ENCODE results near the gene AHI1.

Gene AHI1

GRCh38 chr6:135323979-135324378 is 173.6 kb downstream of the AHI1 start:
- no peak for DNase-seq

GRCh38 chr6:135323202-135323668 is 174.3 kb downstream of the AHI1 start:
- no peak for DNase-seq

- no peak for DNase-seq
Observed at GRCh38 chr6:135322427-135323201, 174.9 kb downstream of the AHI1 start.

- no peak for DNase-seq
Observed at GRCh38 chr6:135320721-135321621, 176.6 kb downstream of the AHI1 start.

DNA sequence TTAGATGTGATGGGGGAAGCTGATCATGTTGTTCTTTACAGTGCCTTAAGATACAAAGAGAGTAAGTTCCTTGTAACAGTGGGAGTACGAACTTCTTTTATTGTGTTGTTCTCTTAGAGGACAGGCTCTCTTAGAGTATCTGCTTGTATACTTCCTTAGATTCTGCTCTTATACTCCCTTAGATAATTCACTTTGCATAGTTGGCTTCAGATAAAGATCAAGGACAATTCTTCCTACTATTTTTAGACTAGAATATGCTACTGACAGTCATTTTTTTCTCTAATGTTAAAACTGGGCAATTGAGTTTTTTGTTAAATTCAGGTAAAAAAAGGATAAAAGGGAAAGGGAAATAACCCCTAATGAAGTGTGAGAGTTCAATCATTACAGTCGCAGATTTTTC is 177.7 kb downstream of the AHI1 start:
- DNase-seq, result no peak

GRCh38 chr6:135318738-135319469 is 178.6 kb downstream of the AHI1 start:
- DNase-seq, result no peak

- no peak for DNase-seq
Observed at GRCh38 chr6:135314543-135314942, 183.0 kb downstream of the AHI1 start.

- no peak for DNase-seq
Observed at GRCh38 chr6:135311446-135312200, 185.9 kb downstream of the AHI1 start.

- no peak for DNase-seq
Observed at GRCh38 chr6:135310291-135310690, 187.2 kb downstream of the AHI1 start.

- no peak for DNase-seq
Observed at GRCh38 chr6:135306740-135307420, 190.7 kb downstream of the AHI1 start.

GRCh38 chr6:135306166-135306565 is 191.4 kb downstream of the AHI1 start:
- no peak for DNase-seq

- no peak for DNase-seq
Observed at GRCh38 chr6:135305684-135306083, 191.9 kb downstream of the AHI1 start.

DNA sequence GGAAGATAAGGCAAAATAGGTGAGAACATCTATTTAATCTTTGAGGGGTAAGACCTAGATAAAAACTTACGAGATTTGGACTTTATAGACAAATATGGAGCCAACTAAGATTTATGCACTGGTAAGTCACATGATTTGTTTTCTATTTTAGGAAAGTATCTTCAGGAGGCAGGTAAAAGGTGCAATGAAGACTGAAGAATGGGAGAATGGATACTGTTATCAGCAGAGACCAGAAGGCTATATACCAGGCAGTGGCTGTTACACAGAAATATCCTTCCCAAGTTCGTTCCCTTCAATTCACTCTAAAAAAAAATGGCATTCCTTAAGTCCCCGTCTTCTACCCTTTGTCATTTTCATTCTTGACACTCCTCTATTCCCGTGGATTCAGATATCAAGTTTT is 192.7 kb downstream of the AHI1 start:
- DNase-seq, result no peak

GRCh38 chr6:135301304-135301703 is 196.2 kb downstream of the AHI1 start:
- DNase-seq, result no peak

- DNase-seq, result no peak
Observed at GRCh38 chr6:135300576-135300975, 197.0 kb downstream of the AHI1 start.

- no peak for DNase-seq
Observed at GRCh38 chr6:135299256-135299655, 198.3 kb downstream of the AHI1 start.

DNA sequence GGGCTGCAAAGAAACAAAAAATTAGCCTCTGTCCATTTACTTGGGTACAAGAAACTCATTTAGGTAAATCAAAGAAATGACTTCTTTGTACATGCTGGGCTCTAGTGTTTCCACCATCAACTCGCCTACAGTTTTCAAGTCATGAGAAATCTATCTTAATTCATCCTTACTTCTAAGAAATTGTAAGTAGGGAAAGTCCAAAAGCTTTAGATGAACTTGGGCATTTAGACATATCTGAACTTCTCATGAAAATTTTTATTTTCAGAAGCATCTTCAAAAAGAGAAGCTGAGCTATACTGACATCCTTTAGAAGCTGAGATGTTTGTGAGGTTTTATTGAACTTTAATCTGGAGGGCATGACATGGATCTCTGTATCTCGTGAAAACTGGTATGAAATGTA is 199.1 kb downstream of the AHI1 start:
- DNase-seq, result no peak

DNA sequence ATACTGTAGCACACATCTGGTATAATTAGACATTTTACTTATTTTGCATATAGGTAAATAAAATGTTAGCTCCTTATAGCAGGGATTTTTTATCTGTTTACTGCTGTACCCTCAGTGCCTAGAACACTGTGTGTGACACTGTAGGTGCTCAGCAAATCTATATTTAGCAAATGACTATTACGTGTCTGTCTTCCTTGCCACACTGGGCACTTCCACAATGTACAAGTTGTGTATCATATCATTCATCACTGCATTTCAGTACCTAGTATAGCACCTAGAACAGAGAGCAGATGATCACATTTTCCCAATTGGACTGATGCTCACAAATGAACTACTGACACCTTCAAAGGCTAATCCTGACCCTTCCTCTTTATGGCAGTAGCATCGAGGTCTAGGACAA is 200.8 kb downstream of the AHI1 start:
- DNase-seq, result no peak

DNA sequence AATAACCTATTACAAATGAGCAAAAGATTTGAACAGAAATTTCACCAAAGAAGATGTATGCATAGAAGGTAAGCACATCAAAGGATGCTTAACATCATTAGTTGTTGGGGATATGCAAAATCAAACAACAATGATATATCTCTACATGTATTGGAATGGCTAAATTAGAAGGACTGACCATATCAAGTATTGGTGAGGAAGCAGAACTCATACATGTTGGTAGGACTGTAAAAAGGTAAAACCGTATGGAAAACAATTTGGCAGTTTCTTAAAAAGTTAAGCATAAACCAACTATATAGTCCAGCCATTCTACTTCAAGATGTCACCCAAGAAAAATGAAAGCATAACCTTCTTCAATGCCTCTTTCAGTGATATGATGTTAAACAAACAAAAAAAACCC is 202.5 kb downstream of the AHI1 start:
- DNase-seq, result no peak

DNA sequence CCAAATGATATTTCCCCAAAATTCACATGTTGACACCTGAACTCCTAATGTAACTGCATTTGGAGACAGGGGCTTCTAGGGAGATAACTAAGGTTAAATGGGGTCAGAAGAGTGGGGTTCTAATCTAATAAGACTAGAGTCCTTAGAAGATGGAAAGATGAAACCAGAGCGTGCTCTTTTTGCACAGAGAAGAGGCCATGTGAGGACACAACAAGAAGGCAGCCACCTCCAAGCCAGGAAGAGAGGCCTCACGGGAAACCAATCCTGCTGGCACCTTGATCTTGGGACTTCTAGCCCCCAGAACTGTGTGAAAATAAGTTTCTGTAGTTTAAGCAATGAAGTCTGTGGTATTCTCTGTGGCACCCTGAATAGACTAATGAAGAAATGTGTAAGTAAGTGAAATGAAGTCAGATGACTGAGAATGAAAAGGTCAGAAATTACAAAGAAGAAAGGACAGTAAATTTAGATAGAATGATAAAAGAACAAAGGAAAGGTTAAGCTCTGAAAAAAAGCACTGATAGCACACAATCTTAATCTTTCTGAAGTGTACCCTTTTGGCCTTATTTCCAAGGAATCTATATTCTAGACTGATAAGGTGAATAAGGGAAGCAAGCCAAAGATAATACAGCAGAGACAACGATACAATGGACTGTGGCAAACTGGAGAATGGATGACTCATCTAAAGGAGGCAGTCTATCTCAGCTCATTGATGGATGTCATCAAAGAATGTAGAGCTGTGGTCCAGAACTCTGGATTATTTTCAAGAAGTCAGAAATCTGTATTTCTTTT is 206.1 kb downstream of the AHI1 start:
- DNase-seq, result no peak

GRCh38 chr6:135289816-135290215 is 207.7 kb downstream of the AHI1 start:
- no peak for DNase-seq

Data from activated T-cell treated with anti-CD3 and anti-CD28 coated beads, Interleukin-2, amount 50 U/mL, for 48 hours (primary cell).